GM23338 (cell line): ENCODE data around the gene KCNAB3. TPM values are rescaled to one million over a fixed set of nuclear protein-coding genes. Genes with fewer than 3 reads are reported as not detected.

Source experiments
- ATAC-seq: fragments of 200-7000 bp; cut with Tn5 transposase; 3 replicates; pipeline ENCODE4 v1.9.1; 2020
- DNase-seq: peaks from one replicate; pipeline ENCODE4 v3.0.0-alpha.2; 2015; ENCODE audit warnings: low spot score
- H2AFZ ChIP-seq: fragments of 200-600 bp; sonication (generic); 2 replicates; pipeline ENCODE4 v1.8.0; 2016; ENCODE audit warnings: antibody characterized with exemption, mild to moderate bottlenecking, moderate library complexity
- H3F3A ChIP-seq: fragments of 200-600 bp; sonication (generic); replicated peaks from 2 replicates; pipeline ENCODE4 v1.8.0; 2017; ENCODE audit warnings: antibody characterized with exemption, mixed run types, low read depth
- H3K27ac ChIP-seq: fragments of 200-600 bp; sonication (generic); 2 replicates; pipeline ENCODE4 v1.6.1; 2016; ENCODE audit warnings: low read depth
- H3K27me3 ChIP-seq: fragments of 200-600 bp; sonication (generic); 2 replicates; pipeline ENCODE4 v1.8.0; 2016; ENCODE audit warnings: mild to moderate bottlenecking, mixed run types, moderate library complexity; ENCODE audit not compliant: insufficient read depth
- H3K36me3 ChIP-seq: fragments of 200-600 bp; sonication (generic); 2 replicates; pipeline ENCODE4 v1.8.0; 2016; ENCODE audit warnings: mild to moderate bottlenecking; ENCODE audit not compliant: insufficient read depth
- H3K4me1 ChIP-seq: fragments of 200-600 bp; sonication (generic); 2 replicates; pipeline ENCODE4 v1.8.0; 2016; ENCODE audit warnings: mild to moderate bottlenecking, moderate library complexity; ENCODE audit not compliant: insufficient read depth
- H3K4me2 ChIP-seq: fragments of 200-600 bp; sonication (generic); 2 replicates; pipeline ENCODE4 v1.7.1; 2017; ENCODE audit warnings: mixed run types
- H3K4me3 ChIP-seq: fragments of 200-600 bp; sonication (generic); 2 replicates; pipeline ENCODE4 v1.6.1; 2016; ENCODE audit warnings: mixed run types
- H3K79me2 ChIP-seq: fragments of 200-600 bp; sonication (generic); replicated peaks from 2 replicates; pipeline ENCODE4 v1.8.0; 2017; ENCODE audit warnings: mild to moderate bottlenecking; ENCODE audit not compliant: insufficient read depth
- H3K9me2 ChIP-seq: fragments of 200-600 bp; sonication (generic); 2 replicates; pipeline ENCODE4 v1.8.0; 2017; ENCODE audit not compliant: insufficient read depth
- H4K20me1 ChIP-seq: fragments of 200-600 bp; sonication (generic); replicated peaks from 2 replicates; pipeline ENCODE4 v1.8.0; 2017; ENCODE audit warnings: mild to moderate bottlenecking; ENCODE audit not compliant: insufficient read depth
- H3K27ac Mint-ChIP-seq: 2 replicates; pipeline ENCODE4 v1.8.0; 2020; ENCODE audit warnings: inconsistent platforms, mild to moderate bottlenecking, moderate library complexity, mixed read lengths
- H3K27me3 Mint-ChIP-seq: 3 replicates; pipeline ENCODE4 v1.8.0; 2022; ENCODE audit warnings: low read depth, mild to moderate bottlenecking, moderate library complexity, mixed read lengths, inconsistent platforms; ENCODE audit not compliant: insufficient read depth, poor library complexity
- H3K36me3 Mint-ChIP-seq: 3 replicates; pipeline ENCODE4 v1.8.0; 2021; ENCODE audit warnings: low read depth, mild to moderate bottlenecking, inconsistent platforms, moderate library complexity, mixed read lengths
- H3K4me1 Mint-ChIP-seq: 3 replicates; pipeline ENCODE4 v1.8.0; 2020; ENCODE audit warnings: mild to moderate bottlenecking, inconsistent platforms, mixed read lengths
- H3K4me3 Mint-ChIP-seq: 3 replicates; pipeline ENCODE4 v1.8.0; 2021; ENCODE audit warnings: moderate library complexity, mild to moderate bottlenecking, inconsistent platforms, mixed read lengths
- H3K9me3 Mint-ChIP-seq: 3 replicates; pipeline ENCODE4 v1.8.0; 2020; ENCODE audit warnings: moderate library complexity, mild to moderate bottlenecking, inconsistent platforms, mixed read lengths
- EZH2 ChIP-seq: fragments of 200-600 bp; sonication (generic); IDR thresholded peaks from one replicate; pipeline ENCODE4 v1.8.0; 2017; ENCODE audit warnings: antibody characterized with exemption, mild to moderate bottlenecking, low read depth; ENCODE audit not compliant: unreplicated experiment
- EZH2phosphoT487 ChIP-seq: fragments of 200-600 bp; sonication (generic); IDR thresholded peaks from one replicate; pipeline ENCODE4 v1.8.1; 2018; ENCODE audit warnings: antibody characterized with exemption; ENCODE audit not compliant: unreplicated experiment
- JUNB ChIP-seq: IDR thresholded peaks from one replicate; pipeline ENCODE4 v1.6.1; 2016; ENCODE audit warnings: antibody characterized with exemption; ENCODE audit not compliant: unreplicated experiment
- POLR2AphosphoS5 ChIP-seq: IDR thresholded peaks from 2 replicates; pipeline ENCODE4 v1.6.1; 2016; ENCODE audit warnings: antibody characterized with exemption, low read depth
- STAT1 ChIP-seq: IDR thresholded peaks from one replicate; pipeline ENCODE4 v1.6.1; 2016; ENCODE audit warnings: antibody characterized with exemption; ENCODE audit not compliant: unreplicated experiment
- ZNF114 ChIP-seq: fragments of 250-450 bp; sonication (Bioruptor Pico); IDR thresholded peaks from 2 replicates; pipeline ENCODE4 v1.5.0; 2020; ENCODE audit warnings: mild to moderate bottlenecking, moderate library complexity
- ZNF331 ChIP-seq: fragments of 250-450 bp; sonication (Bioruptor Pico); IDR thresholded peaks from 2 replicates; pipeline ENCODE4 v1.5.0; 2020; ENCODE audit warnings: low read depth, mild to moderate bottlenecking, moderate library complexity
- polyA plus RNA-seq: library from polyadenylated mRNA; unstranded; fragments of >200 nt; fragmentation: Nextera tagmentation; extraction: Ambion mirVana; gene quantifications from 2 replicates; pipeline ENCODE4 v1.2.1, GENCODE V29; 2016
- total RNA-seq: library from RNA; depleted of rRNA; stranded (reverse); fragments of >200 nt; shearing (Covaris generic); gene quantifications from 2 replicates; pipeline ENCODE4 v1.2.3, GENCODE V29; 2014
- TF ChIP-seq, protein P1 (sequence below), 2 experiments: fragments of 200-600 bp in 1 of 2; sonication (generic) in 1 of 2; conservative IDR thresholded peaks; 2 replicates each; pipeline versions ENCODE4 v1.5.1 to v1.6.1; 2016 to 2017; ENCODE audit warnings: antibody characterized with exemption in 2 of 2, low read depth in 2 of 2, mild to moderate bottlenecking in 2 of 2, moderate library complexity in 1 of 2
- TF ChIP-seq, protein P2 (sequence below): IDR thresholded peaks from 2 replicates; pipeline ENCODE4 v1.6.1; 2016; ENCODE audit warnings: antibody characterized with exemption
- TF ChIP-seq, protein P3 (sequence below): IDR thresholded peaks from one replicate; pipeline ENCODE4 v1.6.1; 2018; ENCODE audit warnings: antibody characterized with exemption; ENCODE audit not compliant: unreplicated experiment
- TF ChIP-seq, protein P4 (sequence below): fragments of 250-450 bp; sonication (Bioruptor Pico); IDR thresholded peaks from 2 replicates; pipeline ENCODE4 v1.5.0; 2020; ENCODE audit warnings: mild to moderate bottlenecking, moderate library complexity

The KCNAB3 gene
- total and polyA plus RNA-seq, 2 experiments from 2014 or later = 0.45 to 1.0 TPM

- TF ChIP-seq, protein P1, sequence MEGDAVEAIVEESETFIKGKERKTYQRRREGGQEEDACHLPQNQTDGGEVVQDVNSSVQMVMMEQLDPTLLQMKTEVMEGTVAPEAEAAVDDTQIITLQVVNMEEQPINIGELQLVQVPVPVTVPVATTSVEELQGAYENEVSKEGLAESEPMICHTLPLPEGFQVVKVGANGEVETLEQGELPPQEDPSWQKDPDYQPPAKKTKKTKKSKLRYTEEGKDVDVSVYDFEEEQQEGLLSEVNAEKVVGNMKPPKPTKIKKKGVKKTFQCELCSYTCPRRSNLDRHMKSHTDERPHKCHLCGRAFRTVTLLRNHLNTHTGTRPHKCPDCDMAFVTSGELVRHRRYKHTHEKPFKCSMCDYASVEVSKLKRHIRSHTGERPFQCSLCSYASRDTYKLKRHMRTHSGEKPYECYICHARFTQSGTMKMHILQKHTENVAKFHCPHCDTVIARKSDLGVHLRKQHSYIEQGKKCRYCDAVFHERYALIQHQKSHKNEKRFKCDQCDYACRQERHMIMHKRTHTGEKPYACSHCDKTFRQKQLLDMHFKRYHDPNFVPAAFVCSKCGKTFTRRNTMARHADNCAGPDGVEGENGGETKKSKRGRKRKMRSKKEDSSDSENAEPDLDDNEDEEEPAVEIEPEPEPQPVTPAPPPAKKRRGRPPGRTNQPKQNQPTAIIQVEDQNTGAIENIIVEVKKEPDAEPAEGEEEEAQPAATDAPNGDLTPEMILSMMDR (conservative IDR thresholded peaks at IDR 0.05; ENCODE audit: low read depth in 2 of 2) = no peak
- TF ChIP-seq POLR2AphosphoS5 (no peak), ZNF114 (CRISPR knock-in tag) (no peak), STAT1 (no peak), EZH2 (no peak)
- TF ChIP-seq, protein P2, sequence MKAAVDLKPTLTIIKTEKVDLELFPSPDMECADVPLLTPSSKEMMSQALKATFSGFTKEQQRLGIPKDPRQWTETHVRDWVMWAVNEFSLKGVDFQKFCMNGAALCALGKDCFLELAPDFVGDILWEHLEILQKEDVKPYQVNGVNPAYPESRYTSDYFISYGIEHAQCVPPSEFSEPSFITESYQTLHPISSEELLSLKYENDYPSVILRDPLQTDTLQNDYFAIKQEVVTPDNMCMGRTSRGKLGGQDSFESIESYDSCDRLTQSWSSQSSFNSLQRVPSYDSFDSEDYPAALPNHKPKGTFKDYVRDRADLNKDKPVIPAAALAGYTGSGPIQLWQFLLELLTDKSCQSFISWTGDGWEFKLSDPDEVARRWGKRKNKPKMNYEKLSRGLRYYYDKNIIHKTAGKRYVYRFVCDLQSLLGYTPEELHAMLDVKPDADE = no peak
Observed at GRCh38 chr17:7911116-7911515, 18.5 kb downstream of the KCNAB3 start (continued).

GRCh38 chr17:7910711-7911110 is 18.9 kb downstream of the KCNAB3 start:
- Mint-ChIP-seq H3K4me1 (peaks cover 8% of the 10 kb centered on the region), H3K27ac (no peak overlapping the region), H3K36me3 (no peaks in the 10 kb centered on the region; the same call in 2 of the 3 replicates), H3K9me3 (no peaks in the 10 kb centered on the region; the same call in 2 of the 3 replicates), H3K4me3 (no peak overlapping the region; the same call in 2 of the 3 replicates), H3K27me3 (peaks cover 15% of the 10 kb centered on the region)
- DNase-seq (no peak), ATAC-seq (no peak)
- no peaks in the 10 kb centered on the region for H3K79me2 ChIP-seq
- H2AFZ ChIP-seq = no peak overlapping the region
- peaks cover 4% of the 10 kb centered on the region; the same call in 1 of the 2 replicates for H3F3A ChIP-seq
- no peak overlapping the region for H3K4me2 ChIP-seq
- no peaks in the 10 kb centered on the region for H3K36me3 ChIP-seq
- no peak overlapping the region for H3K27ac ChIP-seq
- peaks cover 20% of the 10 kb centered on the region for H3K27me3 ChIP-seq
- no peaks in the 10 kb centered on the region for H3K4me1 ChIP-seq
- no peak overlapping the region for H3K4me3 ChIP-seq
- no peaks in the 10 kb centered on the region for H3K9me2 ChIP-seq
- no peaks in the 10 kb centered on the region; the same call in 1 of the 2 replicates for H4K20me1 ChIP-seq
- TF ChIP-seq ZNF331 (CRISPR knock-in tag) (no peak), EZH2phosphoT487 (no peak), JUNB (no peak), ZNF114 (CRISPR knock-in tag) (no peak), STAT1 (no peak)
- TF ChIP-seq, protein P3, sequence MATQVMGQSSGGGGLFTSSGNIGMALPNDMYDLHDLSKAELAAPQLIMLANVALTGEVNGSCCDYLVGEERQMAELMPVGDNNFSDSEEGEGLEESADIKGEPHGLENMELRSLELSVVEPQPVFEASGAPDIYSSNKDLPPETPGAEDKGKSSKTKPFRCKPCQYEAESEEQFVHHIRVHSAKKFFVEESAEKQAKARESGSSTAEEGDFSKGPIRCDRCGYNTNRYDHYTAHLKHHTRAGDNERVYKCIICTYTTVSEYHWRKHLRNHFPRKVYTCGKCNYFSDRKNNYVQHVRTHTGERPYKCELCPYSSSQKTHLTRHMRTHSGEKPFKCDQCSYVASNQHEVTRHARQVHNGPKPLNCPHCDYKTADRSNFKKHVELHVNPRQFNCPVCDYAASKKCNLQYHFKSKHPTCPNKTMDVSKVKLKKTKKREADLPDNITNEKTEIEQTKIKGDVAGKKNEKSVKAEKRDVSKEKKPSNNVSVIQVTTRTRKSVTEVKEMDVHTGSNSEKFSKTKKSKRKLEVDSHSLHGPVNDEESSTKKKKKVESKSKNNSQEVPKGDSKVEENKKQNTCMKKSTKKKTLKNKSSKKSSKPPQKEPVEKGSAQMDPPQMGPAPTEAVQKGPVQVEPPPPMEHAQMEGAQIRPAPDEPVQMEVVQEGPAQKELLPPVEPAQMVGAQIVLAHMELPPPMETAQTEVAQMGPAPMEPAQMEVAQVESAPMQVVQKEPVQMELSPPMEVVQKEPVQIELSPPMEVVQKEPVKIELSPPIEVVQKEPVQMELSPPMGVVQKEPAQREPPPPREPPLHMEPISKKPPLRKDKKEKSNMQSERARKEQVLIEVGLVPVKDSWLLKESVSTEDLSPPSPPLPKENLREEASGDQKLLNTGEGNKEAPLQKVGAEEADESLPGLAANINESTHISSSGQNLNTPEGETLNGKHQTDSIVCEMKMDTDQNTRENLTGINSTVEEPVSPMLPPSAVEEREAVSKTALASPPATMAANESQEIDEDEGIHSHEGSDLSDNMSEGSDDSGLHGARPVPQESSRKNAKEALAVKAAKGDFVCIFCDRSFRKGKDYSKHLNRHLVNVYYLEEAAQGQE = no peak
- TF ChIP-seq, protein P2 = no peak
- TF ChIP-seq, protein P4, sequence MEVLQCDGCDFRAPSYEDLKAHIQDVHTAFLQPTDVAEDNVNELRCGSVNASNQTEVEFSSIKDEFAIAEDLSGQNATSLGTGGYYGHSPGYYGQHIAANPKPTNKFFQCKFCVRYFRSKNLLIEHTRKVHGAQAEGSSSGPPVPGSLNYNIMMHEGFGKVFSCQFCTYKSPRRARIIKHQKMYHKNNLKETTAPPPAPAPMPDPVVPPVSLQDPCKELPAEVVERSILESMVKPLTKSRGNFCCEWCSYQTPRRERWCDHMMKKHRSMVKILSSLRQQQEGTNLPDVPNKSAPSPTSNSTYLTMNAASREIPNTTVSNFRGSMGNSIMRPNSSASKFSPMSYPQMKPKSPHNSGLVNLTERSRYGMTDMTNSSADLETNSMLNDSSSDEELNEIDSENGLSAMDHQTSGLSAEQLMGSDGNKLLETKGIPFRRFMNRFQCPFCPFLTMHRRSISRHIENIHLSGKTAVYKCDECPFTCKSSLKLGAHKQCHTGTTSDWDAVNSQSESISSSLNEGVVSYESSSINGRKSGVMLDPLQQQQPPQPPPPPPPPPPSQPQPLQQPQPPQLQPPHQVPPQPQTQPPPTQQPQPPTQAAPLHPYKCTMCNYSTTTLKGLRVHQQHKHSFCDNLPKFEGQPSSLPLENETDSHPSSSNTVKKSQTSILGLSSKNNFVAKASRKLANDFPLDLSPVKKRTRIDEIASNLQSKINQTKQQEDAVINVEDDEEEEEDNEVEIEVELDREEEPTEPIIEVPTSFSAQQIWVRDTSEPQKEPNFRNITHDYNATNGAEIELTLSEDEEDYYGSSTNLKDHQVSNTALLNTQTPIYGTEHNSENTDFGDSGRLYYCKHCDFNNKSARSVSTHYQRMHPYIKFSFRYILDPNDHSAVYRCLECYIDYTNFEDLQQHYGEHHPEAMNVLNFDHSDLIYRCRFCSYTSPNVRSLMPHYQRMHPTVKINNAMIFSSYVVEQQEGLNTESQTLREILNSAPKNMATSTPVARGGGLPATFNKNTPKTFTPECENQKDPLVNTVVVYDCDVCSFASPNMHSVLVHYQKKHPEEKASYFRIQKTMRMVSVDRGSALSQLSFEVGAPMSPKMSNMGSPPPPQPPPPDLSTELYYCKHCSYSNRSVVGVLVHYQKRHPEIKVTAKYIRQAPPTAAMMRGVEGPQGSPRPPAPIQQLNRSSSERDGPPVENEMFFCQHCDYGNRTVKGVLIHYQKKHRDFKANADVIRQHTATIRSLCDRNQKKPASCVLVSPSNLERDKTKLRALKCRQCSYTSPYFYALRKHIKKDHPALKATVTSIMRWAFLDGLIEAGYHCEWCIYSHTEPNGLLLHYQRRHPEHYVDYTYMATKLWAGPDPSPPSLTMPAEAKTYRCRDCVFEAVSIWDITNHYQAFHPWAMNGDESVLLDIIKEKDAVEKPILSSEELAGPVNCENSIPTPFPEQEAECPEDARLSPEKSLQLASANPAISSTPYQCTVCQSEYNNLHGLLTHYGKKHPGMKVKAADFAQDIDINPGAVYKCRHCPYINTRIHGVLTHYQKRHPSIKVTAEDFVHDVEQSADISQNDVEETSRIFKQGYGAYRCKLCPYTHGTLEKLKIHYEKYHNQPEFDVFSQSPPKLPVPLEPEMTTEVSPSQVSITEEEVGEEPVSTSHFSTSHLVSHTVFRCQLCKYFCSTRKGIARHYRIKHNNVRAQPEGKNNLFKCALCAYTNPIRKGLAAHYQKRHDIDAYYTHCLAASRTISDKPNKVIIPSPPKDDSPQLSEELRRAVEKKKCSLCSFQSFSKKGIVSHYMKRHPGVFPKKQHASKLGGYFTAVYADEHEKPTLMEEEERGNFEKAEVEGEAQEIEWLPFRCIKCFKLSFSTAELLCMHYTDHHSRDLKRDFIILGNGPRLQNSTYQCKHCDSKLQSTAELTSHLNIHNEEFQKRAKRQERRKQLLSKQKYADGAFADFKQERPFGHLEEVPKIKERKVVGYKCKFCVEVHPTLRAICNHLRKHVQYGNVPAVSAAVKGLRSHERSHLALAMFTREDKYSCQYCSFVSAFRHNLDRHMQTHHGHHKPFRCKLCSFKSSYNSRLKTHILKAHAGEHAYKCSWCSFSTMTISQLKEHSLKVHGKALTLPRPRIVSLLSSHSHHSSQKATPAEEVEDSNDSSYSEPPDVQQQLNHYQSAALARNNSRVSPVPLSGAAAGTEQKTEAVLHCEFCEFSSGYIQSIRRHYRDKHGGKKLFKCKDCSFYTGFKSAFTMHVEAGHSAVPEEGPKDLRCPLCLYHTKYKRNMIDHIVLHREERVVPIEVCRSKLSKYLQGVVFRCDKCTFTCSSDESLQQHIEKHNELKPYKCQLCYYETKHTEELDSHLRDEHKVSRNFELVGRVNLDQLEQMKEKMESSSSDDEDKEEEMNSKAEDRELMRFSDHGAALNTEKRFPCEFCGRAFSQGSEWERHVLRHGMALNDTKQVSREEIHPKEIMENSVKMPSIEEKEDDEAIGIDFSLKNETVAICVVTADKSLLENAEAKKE = no peak
